IPS-20b (cell line): ENCODE measurements around the gene TMEM232.

Experiments used
- H3K27ac ChIP-seq: one replicate; pipeline ENCODE4 v1.5.1; 2013; ENCODE audit warnings: low read length
- H3K27me3 ChIP-seq: 2 replicates; pipeline ENCODE4 v1.6.1; 2013; ENCODE audit warnings: mild to moderate bottlenecking, low read length, inconsistent platforms; ENCODE audit not compliant: insufficient read depth
- H3K36me3 ChIP-seq: 2 replicates; pipeline ENCODE4 v1.6.1; 2013; ENCODE audit warnings: low read depth, mild to moderate bottlenecking, inconsistent platforms, low read length, moderate library complexity; ENCODE audit not compliant: insufficient read depth
- H3K4me1 ChIP-seq: 2 replicates; pipeline ENCODE4 v1.6.1; 2013; ENCODE audit warnings: mild to moderate bottlenecking, control low read depth, inconsistent platforms, low read length, moderate library complexity; ENCODE audit not compliant: insufficient read depth
- H3K4me3 ChIP-seq: 2 replicates; pipeline ENCODE4 v1.5.1; 2013; ENCODE audit warnings: mild to moderate bottlenecking, low read length, inconsistent platforms
- H3K9ac ChIP-seq: 2 replicates; pipeline ENCODE4 v1.6.1; 2013; ENCODE audit warnings: low read depth, mild to moderate bottlenecking, inconsistent platforms, low read length, moderate library complexity
- H3K9me3 ChIP-seq: 2 replicates; pipeline ENCODE4 v1.6.1; 2013; ENCODE audit warnings: mild to moderate bottlenecking, low read depth, low read length, inconsistent platforms; ENCODE audit not compliant: insufficient read depth

Gene TMEM232

DNA sequence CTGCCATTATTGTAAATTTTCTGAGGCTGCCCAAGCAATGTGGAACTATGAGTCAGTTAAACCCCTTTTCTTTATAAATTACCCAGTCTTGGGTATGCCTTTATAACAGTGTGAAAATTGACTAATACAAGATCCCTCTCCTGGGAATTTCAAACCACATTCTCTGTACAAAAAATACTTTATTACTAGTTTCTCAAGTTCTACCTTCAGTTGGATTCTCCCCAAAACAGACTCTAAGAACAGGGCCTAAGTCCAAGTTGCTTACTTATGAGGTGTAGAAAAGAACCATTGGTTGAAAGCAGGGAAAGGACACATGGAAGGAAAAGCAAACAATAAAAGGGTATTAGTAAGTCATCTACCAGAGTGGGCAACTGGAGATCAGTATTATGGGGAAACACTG, 343.2 kb downstream of the TMEM232 start:
- no peaks in the 10 kb centered on the region for H3K27me3 ChIP-seq
- H3K9ac ChIP-seq, result no peak overlapping the region
- 0 out of 2 replicates have a peak, but pooled peaks cover 3% of the 10 kb centered on the region for H3K4me1 ChIP-seq
- no peaks in the 10 kb centered on the region for H3K9me3 ChIP-seq
- no peak overlapping the region for H3K4me3 ChIP-seq
- no peaks in the 10 kb centered on the region for H3K36me3 ChIP-seq
- H3K27ac ChIP-seq, result no peak overlapping the region

- Histone ChIP-seq H3K4me1 (0 out of 2 replicates have a peak, but pooled peaks cover 5% of the 10 kb centered on the region), H3K27me3 (no peaks in the 10 kb centered on the region), H3K9me3 (no peaks in the 10 kb centered on the region), H3K27ac (no peak overlapping the region), H3K9ac (no peak overlapping the region), H3K4me3 (no peak overlapping the region), H3K36me3 (no peaks in the 10 kb centered on the region)
Observed at GRCh38 chr5:110377943-110378342, 348.5 kb downstream of the TMEM232 start.

GRCh38 chr5:110377361-110377760, 349.1 kb downstream of the TMEM232 start:
- no peaks in the 10 kb centered on the region for H3K36me3 ChIP-seq
- no peak overlapping the region for H3K9ac ChIP-seq
- H3K4me1 ChIP-seq, result 0 out of 2 replicates have a peak, but pooled peaks cover 5% of the 10 kb centered on the region
- H3K27me3 ChIP-seq, result no peaks in the 10 kb centered on the region
- no peak overlapping the region for H3K4me3 ChIP-seq
- H3K9me3 ChIP-seq, result no peaks in the 10 kb centered on the region
- H3K27ac ChIP-seq, result no peak overlapping the region

- H3K27ac ChIP-seq, result no peak overlapping the region
- no peaks in the 10 kb centered on the region for H3K36me3 ChIP-seq
- H3K9ac ChIP-seq, result no peak overlapping the region
- no peaks in the 10 kb centered on the region for H3K27me3 ChIP-seq
- 0 out of 2 replicates have a peak, but pooled peaks cover 5% of the 10 kb centered on the region for H3K4me1 ChIP-seq
- no peaks in the 10 kb centered on the region for H3K9me3 ChIP-seq
- no peak overlapping the region for H3K4me3 ChIP-seq
Observed at GRCh38 chr5:110376281-110376951, 350.1 kb downstream of the TMEM232 start.

- no peaks in the 10 kb centered on the region for H3K9me3 ChIP-seq
- H3K36me3 ChIP-seq, result no peaks in the 10 kb centered on the region
- no peak overlapping the region for H3K9ac ChIP-seq
- H3K27me3 ChIP-seq, result no peaks in the 10 kb centered on the region
- no peaks in the 10 kb centered on the region for H3K4me1 ChIP-seq
- H3K27ac ChIP-seq, result no peak overlapping the region
- no peak overlapping the region for H3K4me3 ChIP-seq
Observed at GRCh38 chr5:110371725-110372041, 354.8 kb downstream of the TMEM232 start.

DNA sequence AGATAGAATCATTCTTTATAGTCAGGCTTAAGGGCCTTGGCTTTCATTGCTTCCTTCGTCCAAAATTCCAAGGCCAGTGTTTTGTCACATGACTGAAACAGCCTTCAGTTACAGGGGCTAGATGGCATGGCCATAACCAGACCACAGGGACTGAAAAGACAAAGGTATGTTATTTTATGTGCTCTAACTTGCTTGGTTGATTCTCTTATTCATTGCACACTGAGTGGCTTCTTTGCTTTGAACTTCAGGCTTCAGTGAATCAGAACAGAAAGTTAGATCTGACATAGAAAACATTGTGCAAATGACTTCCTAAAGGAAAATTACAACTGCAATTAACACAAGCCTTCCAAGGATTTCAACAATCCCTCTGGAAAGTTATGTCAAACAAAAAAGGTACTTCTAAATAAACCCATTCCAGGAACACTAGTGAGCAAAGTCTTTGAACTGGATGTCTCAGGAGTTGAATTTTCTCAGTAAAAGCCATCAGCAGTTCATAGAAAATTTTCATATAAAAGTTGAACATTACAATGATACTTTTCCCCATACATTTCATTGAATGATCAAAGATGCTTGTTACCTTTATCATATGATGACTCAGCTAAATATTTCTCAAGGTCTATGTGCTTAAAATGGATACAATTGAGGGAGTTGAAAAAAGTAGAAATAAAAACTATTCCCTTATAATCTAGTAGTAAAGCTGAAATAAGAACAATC, 355.3 kb downstream of the TMEM232 start:
- Histone ChIP-seq H3K36me3 (no peaks in the 10 kb centered on the region), H3K9me3 (no peaks in the 10 kb centered on the region), H3K9ac (no peak overlapping the region), H3K4me3 (no peak overlapping the region), H3K27ac (no peak overlapping the region), H3K27me3 (no peaks in the 10 kb centered on the region), H3K4me1 (no peaks in the 10 kb centered on the region)
